A673 (cell line): ENCODE results near the gene UBE2E3. TPM values are rescaled to one million over a fixed set of nuclear protein-coding genes. Genes with fewer than 3 reads are reported as not detected.

ENCODE experiments used
- BruUV-seq: library from RNA; stranded (reverse); fragments of 400-500 nt; replicated peaks from 2 replicates; lab custom pipeline; 2021; lab: Mats Ljungman, UMichigan
- CTCF ChIA-PET: fragments of 300-600 bp; sonication (Branson Sonifier 250); formaldehyde crosslinking; loops from one replicate; lab custom pipeline; 2022; ENCODE audit warnings: antibody characterized with exemption; lab: Charles Lee
- POLR2A ChIA-PET: fragments of 300-600 bp; sonication (Branson Sonifier 250); formaldehyde crosslinking; loops from one replicate; lab custom pipeline; 2022; ENCODE audit warnings: antibody characterized with exemption; ENCODE audit not compliant: low non-redundant PET; lab: Charles Lee
- DNase-seq: peaks from one replicate; pipeline ENCODE4 v3.0.0-alpha.2; 2015; ENCODE audit warnings: low spot score
- H3K27ac ChIP-seq: fragments of 200-600 bp; sonication (generic); 2 replicates; pipeline ENCODE4 v1.5.1; 2016; ENCODE audit warnings: mixed run types, low read depth, mild to moderate bottlenecking, mixed read lengths, antibody characterized with exemption, low read length; ENCODE audit not compliant: poor library complexity, severe bottlenecking
- H3K27me3 ChIP-seq: fragments of 200-600 bp; sonication (generic); replicated peaks from 2 replicates; pipeline ENCODE4 v1.6.1; 2017; ENCODE audit warnings: mixed run types, low read depth, mild to moderate bottlenecking, mixed read lengths, antibody characterized with exemption, low read length; ENCODE audit not compliant: insufficient read depth, poor library complexity
- H3K36me3 ChIP-seq: fragments of 200-600 bp; sonication (generic); 2 replicates; pipeline ENCODE4 v1.6.1; 2016; ENCODE audit warnings: mixed run types, mild to moderate bottlenecking, mixed read lengths, antibody characterized with exemption, low read length; ENCODE audit not compliant: insufficient read depth, poor library complexity, severe bottlenecking
- H3K4me1 ChIP-seq: fragments of 200-600 bp; sonication (generic); 2 replicates; pipeline ENCODE4 v1.6.1; 2017; ENCODE audit warnings: mixed run types, mild to moderate bottlenecking, mixed read lengths, antibody characterized with exemption, low read length; ENCODE audit not compliant: insufficient read depth, poor library complexity, severe bottlenecking
- H3K4me3 ChIP-seq: fragments of 200-600 bp; sonication (generic); 2 replicates; pipeline ENCODE4 v1.5.1; 2016; ENCODE audit warnings: low read depth, mixed run types, mild to moderate bottlenecking, mixed read lengths, low read length; ENCODE audit not compliant: poor library complexity, severe bottlenecking
- H3K9me3 ChIP-seq: fragments of 200-600 bp; sonication (generic); 2 replicates; pipeline ENCODE4 v1.6.1; 2016; ENCODE audit warnings: mixed run types, low read depth, mild to moderate bottlenecking, mixed read lengths, antibody characterized with exemption, low read length; ENCODE audit not compliant: poor library complexity, severe bottlenecking
- CTCF ChIP-seq: fragments of 300-800, 200-600 bp; sonication (generic); conservative IDR thresholded peaks from 2 replicates; pipeline ENCODE4 v1.5.1; 2017; ENCODE audit warnings: low read depth, mild to moderate bottlenecking, antibody characterized with exemption, low read length, moderate library complexity, mixed read lengths
- EZH2 ChIP-seq: fragments of 200-600 bp; sonication (generic); IDR thresholded peaks from 2 replicates; pipeline ENCODE4 v1.6.1; 2017; ENCODE audit warnings: borderline replicate concordance, low read depth, mild to moderate bottlenecking, mixed read lengths, antibody characterized with exemption, low read length; ENCODE audit not compliant: poor library complexity, severe bottlenecking
- intact Hi-C: fragments of 100-400 bp; cut with micrococcal nuclease; formaldehyde crosslinking; loops from one replicate; pipeline ENCODE4 v1.10.0; 2022; ENCODE audit not compliant: unreplicated experiment
- total RNA-seq: library from RNA; stranded (reverse); gene quantifications from 2 replicates; pipeline ENCODE4 v1.2.3, GENCODE V29; 2021

Gene UBE2E3
- total RNA-seq, 1 experiment from 2014 or later = 103 TPM

- peak; percentile 4 for DNase-seq
- no peak for TF ChIP-seq CTCF
- no peak for TF ChIP-seq EZH2
- CTCF ChIA-PET = no interaction called here
- intact Hi-C loops = loop anchor here (10.0 kb wide), 3 partner anchors 579 to 1549 kb away; partner anchors contain the start of gene NEUROD1
- Histone ChIP-seq H3K27ac (no peak overlapping the region), H3K27me3 (no peaks in the 10 kb centered on the region), H3K9me3 (no peaks in the 10 kb centered on the region), H3K36me3 (no peaks in the 10 kb centered on the region), H3K4me1 (peaks cover 8% of the 10 kb centered on the region), H3K4me3 (no peak overlapping the region)
- POLR2A ChIA-PET = no interaction called here
- BruUV-seq = no TSS peak
Observed at GRCh38 chr2:181106229-181106628, 125.8 kb downstream of the UBE2E3 start.

GRCh38 chr2:181106789-181107627 lies 126.6 kb downstream of the UBE2E3 start:
- ChIA-PET CTCF (no interaction called here), POLR2A (no interaction called here)
- TF ChIP-seq EZH2 (no peak), CTCF (no peak)
- H3K9me3 ChIP-seq = no peaks in the 10 kb centered on the region
- H3K4me3 ChIP-seq = no peak overlapping the region
- DNase-seq = peak; percentile 51
- H3K27me3 ChIP-seq = no peaks in the 10 kb centered on the region
- no peaks in the 10 kb centered on the region for H3K36me3 ChIP-seq
- H3K4me1 ChIP-seq = peaks cover 8% of the 10 kb centered on the region
- no TSS peak for BruUV-seq
- intact Hi-C loops = loop anchor here (10.0 kb wide), 3 partner anchors 578 to 1548 kb away; partner anchors contain the start of gene NEUROD1
- H3K27ac ChIP-seq = no peak overlapping the region

- CTCF ChIA-PET = no interaction called here
- intact Hi-C loops = loop anchor here (10.0 kb wide), 3 partner anchors 577 to 1547 kb away; partner anchors contain the start of gene NEUROD1
Observed at GRCh38 chr2:181107628-181107945, 127.2 kb downstream of the UBE2E3 start.

More at GRCh38 chr2:181107628-181107945, 127.2 kb downstream of the UBE2E3 start:
- no peak for TF ChIP-seq CTCF
- TF ChIP-seq EZH2 = no peak
- POLR2A ChIA-PET = no interaction called here
- Histone ChIP-seq H3K27ac (no peak overlapping the region), H3K27me3 (no peaks in the 10 kb centered on the region), H3K4me1 (peaks cover 8% of the 10 kb centered on the region), H3K4me3 (no peak overlapping the region), H3K9me3 (no peaks in the 10 kb centered on the region), H3K36me3 (no peaks in the 10 kb centered on the region)
- DNase-seq = no peak
- BruUV-seq = no TSS peak
